A673 (cell line): Measurements from ENCODE around the gene KLK3. TPM values are rescaled to one million over a fixed set of nuclear protein-coding genes. Genes with fewer than 3 reads are reported as not detected.

Experiments used
- BruUV-seq: library from RNA; stranded (reverse); fragments of 400-500 nt; replicated peaks from 2 replicates; lab custom pipeline; 2021; lab: Mats Ljungman, UMichigan
- CTCF ChIA-PET: fragments of 300-600 bp; sonication (Branson Sonifier 250); formaldehyde crosslinking; loops from one replicate; lab custom pipeline; 2022; ENCODE audit warnings: antibody characterized with exemption; lab: Charles Lee
- POLR2A ChIA-PET: fragments of 300-600 bp; sonication (Branson Sonifier 250); formaldehyde crosslinking; loops from one replicate; lab custom pipeline; 2022; ENCODE audit warnings: antibody characterized with exemption; ENCODE audit not compliant: low non-redundant PET; lab: Charles Lee
- DNase-seq: peaks from one replicate; pipeline ENCODE4 v3.0.0-alpha.2; 2015; ENCODE audit warnings: low spot score
- H3K27ac ChIP-seq: fragments of 200-600 bp; sonication (generic); 2 replicates; pipeline ENCODE4 v1.5.1; 2016; ENCODE audit warnings: mixed run types, low read depth, mild to moderate bottlenecking, mixed read lengths, antibody characterized with exemption, low read length; ENCODE audit not compliant: poor library complexity, severe bottlenecking
- H3K27me3 ChIP-seq: fragments of 200-600 bp; sonication (generic); replicated peaks from 2 replicates; pipeline ENCODE4 v1.6.1; 2017; ENCODE audit warnings: mixed run types, low read depth, mild to moderate bottlenecking, mixed read lengths, antibody characterized with exemption, low read length; ENCODE audit not compliant: insufficient read depth, poor library complexity
- H3K36me3 ChIP-seq: fragments of 200-600 bp; sonication (generic); 2 replicates; pipeline ENCODE4 v1.6.1; 2016; ENCODE audit warnings: mixed run types, mild to moderate bottlenecking, mixed read lengths, antibody characterized with exemption, low read length; ENCODE audit not compliant: insufficient read depth, poor library complexity, severe bottlenecking
- H3K4me1 ChIP-seq: fragments of 200-600 bp; sonication (generic); 2 replicates; pipeline ENCODE4 v1.6.1; 2017; ENCODE audit warnings: mixed run types, mild to moderate bottlenecking, mixed read lengths, antibody characterized with exemption, low read length; ENCODE audit not compliant: insufficient read depth, poor library complexity, severe bottlenecking
- H3K4me3 ChIP-seq: fragments of 200-600 bp; sonication (generic); 2 replicates; pipeline ENCODE4 v1.5.1; 2016; ENCODE audit warnings: low read depth, mixed run types, mild to moderate bottlenecking, mixed read lengths, low read length; ENCODE audit not compliant: poor library complexity, severe bottlenecking
- H3K9me3 ChIP-seq: fragments of 200-600 bp; sonication (generic); 2 replicates; pipeline ENCODE4 v1.6.1; 2016; ENCODE audit warnings: mixed run types, low read depth, mild to moderate bottlenecking, mixed read lengths, antibody characterized with exemption, low read length; ENCODE audit not compliant: poor library complexity, severe bottlenecking
- EZH2 ChIP-seq: fragments of 200-600 bp; sonication (generic); IDR thresholded peaks from 2 replicates; pipeline ENCODE4 v1.6.1; 2017; ENCODE audit warnings: borderline replicate concordance, low read depth, mild to moderate bottlenecking, mixed read lengths, antibody characterized with exemption, low read length; ENCODE audit not compliant: poor library complexity, severe bottlenecking
- intact Hi-C: fragments of 100-400 bp; cut with micrococcal nuclease; formaldehyde crosslinking; loops from one replicate; pipeline ENCODE4 v1.10.0; 2022; ENCODE audit not compliant: unreplicated experiment
- total RNA-seq: library from RNA; stranded (reverse); gene quantifications from 2 replicates; pipeline ENCODE4 v1.2.3, GENCODE V29; 2021
- TF ChIP-seq, protein P1 (sequence below): fragments of 300-800, 200-600 bp; sonication (generic); conservative IDR thresholded peaks from 2 replicates; pipeline ENCODE4 v1.5.1; 2017; ENCODE audit warnings: low read depth, mild to moderate bottlenecking, antibody characterized with exemption, low read length, moderate library complexity, mixed read lengths

The KLK3 gene
- total RNA-seq, 1 experiment from 2014 or later: not detected

DNA sequence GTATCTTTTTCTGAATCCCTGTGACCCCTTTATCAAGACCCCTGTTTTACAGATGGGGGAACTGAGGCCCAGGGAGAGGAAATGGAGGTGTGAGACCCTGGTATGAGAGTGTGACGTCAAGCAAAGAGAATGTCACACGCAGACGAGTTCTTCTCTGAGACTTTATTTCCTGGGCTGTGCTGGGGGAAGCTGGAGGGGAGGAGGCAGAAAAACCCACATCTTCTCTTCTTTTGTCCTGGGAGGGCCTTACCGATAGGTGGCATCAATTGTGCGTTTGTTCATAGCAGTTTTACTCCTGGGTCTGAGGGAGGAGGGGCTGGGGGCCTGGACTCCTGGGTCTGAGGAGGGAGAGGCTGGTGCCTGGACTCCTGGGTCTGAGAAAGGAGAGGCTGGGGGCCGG is 16.5 kb upstream of the KLK3 start:
- Histone ChIP-seq H3K9me3 (no peaks in the 10 kb centered on the region), H3K4me1 (peaks cover 3% of the 10 kb centered on the region), H3K27ac (no peak overlapping the region), H3K36me3 (no peaks in the 10 kb centered on the region), H3K4me3 (no peak overlapping the region), H3K27me3 (peaks cover 21% of the 10 kb centered on the region)
- CTCF ChIA-PET: no interaction called here
- peak; percentile 51 for DNase-seq
- no peak for TF ChIP-seq EZH2
- TF ChIP-seq, protein P1, sequence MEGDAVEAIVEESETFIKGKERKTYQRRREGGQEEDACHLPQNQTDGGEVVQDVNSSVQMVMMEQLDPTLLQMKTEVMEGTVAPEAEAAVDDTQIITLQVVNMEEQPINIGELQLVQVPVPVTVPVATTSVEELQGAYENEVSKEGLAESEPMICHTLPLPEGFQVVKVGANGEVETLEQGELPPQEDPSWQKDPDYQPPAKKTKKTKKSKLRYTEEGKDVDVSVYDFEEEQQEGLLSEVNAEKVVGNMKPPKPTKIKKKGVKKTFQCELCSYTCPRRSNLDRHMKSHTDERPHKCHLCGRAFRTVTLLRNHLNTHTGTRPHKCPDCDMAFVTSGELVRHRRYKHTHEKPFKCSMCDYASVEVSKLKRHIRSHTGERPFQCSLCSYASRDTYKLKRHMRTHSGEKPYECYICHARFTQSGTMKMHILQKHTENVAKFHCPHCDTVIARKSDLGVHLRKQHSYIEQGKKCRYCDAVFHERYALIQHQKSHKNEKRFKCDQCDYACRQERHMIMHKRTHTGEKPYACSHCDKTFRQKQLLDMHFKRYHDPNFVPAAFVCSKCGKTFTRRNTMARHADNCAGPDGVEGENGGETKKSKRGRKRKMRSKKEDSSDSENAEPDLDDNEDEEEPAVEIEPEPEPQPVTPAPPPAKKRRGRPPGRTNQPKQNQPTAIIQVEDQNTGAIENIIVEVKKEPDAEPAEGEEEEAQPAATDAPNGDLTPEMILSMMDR: peak; percentile 44; the same call in 1 of the 2 replicates
- no TSS peak for BruUV-seq
- POLR2A ChIA-PET: no interaction called here
- intact Hi-C loops: no loop called here

DNA sequence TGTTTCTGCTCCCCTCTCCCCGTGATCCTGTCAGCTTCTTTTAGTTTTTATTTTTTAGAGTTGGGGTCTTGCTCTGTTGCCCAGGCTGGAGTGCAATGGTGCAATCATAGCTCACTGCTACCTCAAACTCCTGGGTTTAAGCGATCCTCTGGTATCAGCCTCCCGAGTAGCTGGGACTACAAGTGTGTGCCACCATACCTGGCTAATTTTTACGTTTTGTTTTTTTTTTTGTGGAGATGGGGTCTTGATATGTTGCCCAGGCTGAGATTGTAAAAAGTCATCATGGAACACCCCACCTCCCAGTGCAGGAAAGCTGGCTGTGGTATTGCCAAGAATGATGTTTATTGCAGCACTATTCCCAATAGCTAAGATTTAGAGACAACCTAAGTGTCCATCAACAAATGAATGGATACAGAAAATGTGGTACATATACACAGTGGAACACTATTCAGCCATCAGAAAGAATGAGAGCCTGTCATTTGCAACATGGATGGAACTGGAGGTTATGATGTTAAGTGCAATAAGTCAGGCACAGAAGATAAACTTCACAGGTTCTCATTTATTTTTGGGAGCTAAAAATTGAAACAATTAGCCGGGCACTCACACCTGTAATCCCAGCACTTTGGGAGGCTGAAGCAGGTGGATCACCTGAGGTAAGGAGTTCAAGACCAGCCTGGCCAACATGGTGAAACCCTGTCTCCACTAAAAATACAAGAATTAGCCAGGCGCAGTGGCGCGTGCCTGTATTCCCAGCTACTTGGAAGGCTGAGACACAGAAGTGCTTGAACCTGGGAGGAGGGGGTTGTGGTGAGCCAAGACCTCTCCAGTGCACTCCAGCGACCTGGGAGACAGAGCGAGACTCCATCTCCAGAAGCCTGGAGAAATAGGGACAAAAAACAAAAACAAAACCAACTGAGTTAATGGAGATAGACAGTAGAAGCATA is 14.7 kb upstream of the KLK3 start:
- no peaks in the 10 kb centered on the region for H3K9me3 ChIP-seq
- no peak overlapping the region for H3K4me3 ChIP-seq
- DNase-seq: no peak
- H3K27ac ChIP-seq: no peak overlapping the region
- POLR2A ChIA-PET: no interaction called here
- no peaks in the 10 kb centered on the region for H3K36me3 ChIP-seq
- H3K4me1 ChIP-seq: peaks cover 3% of the 10 kb centered on the region
- CTCF ChIA-PET: interaction anchor here (0.7 kb wide), 1 partner anchor 23 kb away, joined by 5 read pairs; no protein-coding TSS in a partner anchor
- no TSS peak for BruUV-seq
- intact Hi-C loops: no loop called here
- peaks cover 37% of the 10 kb centered on the region for H3K27me3 ChIP-seq
- TF ChIP-seq, protein P1: no peak
- TF ChIP-seq EZH2: no peak

DNA sequence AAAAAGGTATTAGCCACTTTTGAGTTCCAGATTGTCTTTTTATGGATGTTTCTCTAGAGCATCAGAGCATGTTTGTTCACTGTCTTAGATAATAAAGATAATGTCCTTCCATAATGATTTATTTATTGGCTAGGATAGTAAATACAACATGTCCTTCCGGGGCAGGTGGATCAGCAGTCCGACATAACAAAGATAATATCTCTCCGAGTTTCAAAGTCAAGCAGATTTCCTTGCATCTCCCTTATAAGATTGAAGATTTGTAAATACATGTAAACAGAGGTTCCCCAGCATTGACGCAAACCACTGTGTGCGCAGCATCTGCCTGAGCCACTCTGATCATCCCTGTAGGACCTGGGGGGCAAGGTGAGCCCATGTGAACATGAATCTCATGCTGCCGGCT is 12.6 kb upstream of the KLK3 start:
- Histone ChIP-seq H3K4me1 (no peaks in the 10 kb centered on the region), H3K27ac (no peak overlapping the region), H3K4me3 (no peak overlapping the region), H3K9me3 (no peaks in the 10 kb centered on the region), H3K36me3 (no peaks in the 10 kb centered on the region), H3K27me3 (peaks cover 52% of the 10 kb centered on the region)
- BruUV-seq: no TSS peak
- CTCF ChIA-PET: no interaction called here
- intact Hi-C loops: no loop called here
- TF ChIP-seq, protein P1: no peak
- TF ChIP-seq EZH2: no peak
- DNase-seq: no peak
- POLR2A ChIA-PET: no interaction called here
